K562 (cell line): ENCODE measurements around the gene CEP250. TPM values are rescaled to one million over a fixed set of nuclear protein-coding genes. Genes with fewer than 3 reads are reported as not detected.

ENCODE experiments used
- ATAC-seq: fragments of 200-7000 bp; cut with Tn5 transposase; 3 replicates; pipeline ENCODE4 v1.9.1; 2020; ENCODE audit warnings: moderate library complexity
- BruUV-seq: library from RNA; stranded (reverse); fragments of 400-500 nt; replicated peaks from 2 replicates; lab custom pipeline; 2021; lab: Mats Ljungman, UMichigan
- CTCF ChIA-PET: fragments of 300-600 bp; formaldehyde crosslinking; extraction: SDS; loops from one replicate; lab custom pipeline; 2021; ENCODE audit warnings: low intra/inter-chr PET ratio; lab: Yijun Ruan, JAX
- POLR2A ChIA-PET: fragments of 300-600, 350-650 bp; sonication (Branson Sonifier 250); formaldehyde crosslinking; extraction: SDS; loops from one replicate; lab custom pipeline; 2021; ENCODE audit warnings: antibody characterized with exemption, inconsistent platforms; lab: Yijun Ruan, JAX
- DNase-seq, 4 experiments: peaks; one replicate each; pipeline versions ENCODE4 v3.0.0 to v3.0.0-alpha.2; 2011 to 2018; ENCODE audit warnings: low spot score in 3 of 4, mixed read lengths in 3 of 4; ENCODE audit errors: extremely low read depth in 1 of 4
- FAIRE-seq: peaks from 2 replicates; lab custom pipeline; 2011; peaks lifted over from hg19 to GRCh38; lab: Jason Lieb, UNC
- H2AFZ ChIP-seq: 2 replicates; pipeline ENCODE4 v1.6.0; 2011; ENCODE audit warnings: low read depth, low read length, control low read depth, inconsistent platforms
- H3K27ac ChIP-seq: fragments of 200-600 bp; 3 replicates; pipeline ENCODE4 v1.8.0; 2011; ENCODE audit warnings: low read depth, mild to moderate bottlenecking, control low read depth, inconsistent platforms, low read length, moderate library complexity, mixed read lengths; ENCODE audit errors: extremely low read depth
- H3K27me3 ChIP-seq, 2 experiments: fragments of 300-600 bp in 1 of 2; 2 replicates in 1 of 2; 3 replicates in 1 of 2; pipeline versions ENCODE4 v1.6.0 to v1.8.0; 2011; ENCODE audit warnings: inconsistent platforms in 2 of 2, low read length in 2 of 2, mild to moderate bottlenecking in 1 of 2, mixed read lengths in 1 of 2, moderate library complexity in 1 of 2; ENCODE audit not compliant: control insufficient read depth in 2 of 2, insufficient read depth in 2 of 2
- H3K36me3 ChIP-seq: fragments of 300-600 bp; 3 replicates; pipeline ENCODE4 v1.8.0; 2011; ENCODE audit warnings: mild to moderate bottlenecking, low read length, inconsistent platforms; ENCODE audit not compliant: control insufficient read depth, insufficient read depth
- H3K4me1 ChIP-seq, 2 experiments: fragments of 200-600 bp in 1 of 2; replicated peaks in 1 of 2; 2 replicates in 1 of 2; 3 replicates in 1 of 2; pipeline versions ENCODE4 v1.5.1 to v1.8.0; 2011; ENCODE audit warnings: inconsistent platforms in 2 of 2, low read length in 2 of 2, mild to moderate bottlenecking in 1 of 2, mixed read lengths in 1 of 2, moderate library complexity in 1 of 2; ENCODE audit not compliant: control insufficient read depth in 2 of 2, insufficient read depth in 2 of 2
- H3K4me2 ChIP-seq: 2 replicates; pipeline ENCODE4 v1.6.1; 2011; ENCODE audit warnings: low read length, control low read depth, inconsistent platforms, mixed read lengths; ENCODE audit not compliant: insufficient read depth
- H3K4me3 ChIP-seq: fragments of 200-600 bp; sonication (generic), shearing (Covaris generic); 2 replicates; pipeline ENCODE4 v1.5.1; 2016; ENCODE audit warnings: control low read depth, inconsistent platforms
- H3K79me2 ChIP-seq: fragments of 200-600 bp; 3 replicates; pipeline ENCODE4 v1.8.0; 2011; ENCODE audit warnings: low read length, inconsistent platforms; ENCODE audit not compliant: control insufficient read depth, insufficient read depth
- H3K9ac ChIP-seq, 2 experiments: 2 replicates each; pipeline versions ENCODE4 v1.6.0 to v1.6.1; 2011; ENCODE audit warnings: low read depth in 2 of 2, low read length in 2 of 2, control low read depth in 1 of 2, inconsistent platforms in 1 of 2, mild to moderate bottlenecking in 1 of 2, mixed read lengths in 1 of 2; ENCODE audit not compliant: insufficient read depth in 1 of 2
- H3K9me1 ChIP-seq: one replicate; pipeline ENCODE4 v1.6.0; 2011; ENCODE audit warnings: inconsistent platforms, mild to moderate bottlenecking, low read length, moderate library complexity; ENCODE audit not compliant: control insufficient read depth, insufficient read depth
- H3K9me3 ChIP-seq: replicated peaks from 2 replicates; pipeline ENCODE4 v1.5.1; 2011; ENCODE audit warnings: low read depth, low read length, inconsistent platforms; ENCODE audit not compliant: control insufficient read depth, insufficient read depth
- H4K20me1 ChIP-seq: replicated peaks from 2 replicates; pipeline ENCODE4 v1.6.1; 2011; ENCODE audit warnings: low read length, inconsistent platforms, mixed read lengths; ENCODE audit not compliant: control insufficient read depth, insufficient read depth
- ATF1 ChIP-seq, 2 experiments: fragments of 450-650 bp in 1 of 2; IDR thresholded peaks; 2 replicates each; pipeline ENCODE4 v1.6.1; 2016; ENCODE audit warnings: missing compliant biosample characterization in 1 of 2, missing genetic modification characterization in 1 of 2
- ATF7 ChIP-seq: fragments of 450-650 bp; IDR thresholded peaks from 2 replicates; pipeline ENCODE4 v1.7.1; 2014; ENCODE audit warnings: mild to moderate bottlenecking, moderate library complexity
- DACH1 ChIP-seq: fragments of 450-650 bp; IDR thresholded peaks from 2 replicates; pipeline ENCODE4 v1.6.1; 2018; ENCODE audit not compliant: partially characterized antibody
- THRA ChIP-seq: fragments of 450-650 bp; IDR thresholded peaks from 2 replicates; pipeline ENCODE4 v1.6.1; 2017; ENCODE audit warnings: mild to moderate bottlenecking, moderate library complexity
- ZFPM2 ChIP-seq: fragments of 250-450 bp; sonication (Bioruptor Pico); IDR thresholded peaks from 2 replicates; pipeline ENCODE4 v1.5.1; 2022; ENCODE audit warnings: mild to moderate bottlenecking
- WGBS: fragments of 100-300 bp; shearing (Covaris generic); methylation state at CpG from one replicate; pipeline ENCODE4 v1.1.6; 2016; ENCODE audit warnings: low coverage, mixed read lengths; ENCODE audit not compliant: insufficient coverage; ENCODE audit errors: missing lambda C conversion rate; 5-methylcytosine and 5-hydroxymethylcytosine counted together
- in situ Hi-C: fragments of 300-500 bp; cut with MboI; formaldehyde crosslinking; loops from 4 replicates; pipeline ENCODE4 v1.15.0; 2018; ENCODE audit warnings: inconsistent platforms, mixed read lengths
- intact Hi-C: fragments of 100-400 bp; cut with micrococcal nuclease; formaldehyde crosslinking; loops from 2 replicates; pipeline ENCODE4 v1.14.2; 2022
- polyA plus RNA-seq, 8 experiments: library from polyadenylated mRNA; depleted of rRNA in 4 of 8; stranded (reverse) in 5 of 8; unstranded in 3 of 8; fragments of >200 nt; fragmentation: Nextera tagmentation in 2 of 8; fragmentation: Illumina TruSeq in 1 of 8; extraction: Ambion mirVana in 2 of 8; extraction: Trizol in 1 of 8; gene quantifications; 2 replicates each; pipeline versions ENCODE4 v1.2.1 to v1.2.3, GENCODE V29; 2011 to 2014; ENCODE audit warnings: inconsistent platforms in 1 of 8, missing spikeins in 1 of 8
- total RNA-seq, 7 experiments: library from RNA; depleted of rRNA in 6 of 7; stranded (reverse); fragments of >200 nt in 6 of 7; fragmentation: Illumina TruSeq in 2 of 7; extraction: Trizol in 2 of 7; gene quantifications; 2 replicates each; pipeline versions ENCODE4 v1.2.1 to v1.2.3, GENCODE V29; 2011 to 2021; ENCODE audit warnings: low replicate concordance in 1 of 7

Gene CEP250
- total and polyA plus RNA-seq, 9 of the 15 experiments (the other 6 are each of a cell fraction or from before 2014, with no cell fraction given): 2.5 to 41.9 (median 20.5) TPM

DNA sequence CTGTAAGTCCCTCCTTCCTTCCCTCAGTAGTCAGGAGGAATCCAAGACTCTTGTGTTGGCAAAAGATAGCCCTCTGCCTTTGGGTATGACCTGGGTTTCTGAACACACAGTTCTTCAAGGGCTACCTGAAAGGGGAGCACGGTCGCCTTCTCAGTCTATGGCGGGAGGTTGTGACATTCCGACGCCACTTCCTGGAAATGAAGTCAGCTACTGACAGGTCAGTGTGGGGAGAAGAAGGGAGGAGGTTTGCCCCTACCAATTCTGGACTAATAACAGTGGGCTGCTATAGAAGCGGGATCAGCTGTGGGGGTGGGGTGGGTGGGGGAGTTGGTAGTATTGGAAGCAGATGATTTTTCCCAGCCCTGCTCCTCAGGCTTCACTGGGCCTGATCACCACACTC, 11.5 kb downstream of the CEP250 start:
- intact Hi-C loops (loop anchor here (10.0 kb wide), 2 partner anchors 148 to 418 kb away; partner anchors contain the start of gene SPAG4), in situ Hi-C loops (no loop called here)
- POLR2A ChIA-PET: interaction anchor here (0.6 to 1.3 kb wide), 4 partner anchors 11 to 187 kb away, joined by 3 to 4 read pairs (median 4); no protein-coding TSS in a partner anchor
- peaks cover 15 to 16% of the 10 kb centered on the region in 2 experiments for H3K4me1 ChIP-seq
- CTCF ChIA-PET: no interaction called here
- no peaks in the 10 kb centered on the region for H3K9me3 ChIP-seq
- no peak overlapping the region for H3K4me3 ChIP-seq
- TF ChIP-seq DACH1: no peak
- no peak for TF ChIP-seq ATF7
- no peak for TF ChIP-seq ZFPM2 (CRISPR knock-in tag)
- TF ChIP-seq ATF1 (CRISPR knock-in tag; IDR thresholded peaks at IDR 0.05): no peak
- TF ChIP-seq ATF1 (tag; IDR thresholded peaks at IDR 0.05): no peak
- no peak for TF ChIP-seq THRA
- FAIRE-seq (no peak), ATAC-seq (no peak), DNase-seq (no peak)
- no peak overlapping the region for H2AFZ ChIP-seq
- H4K20me1 ChIP-seq: no peaks in the 10 kb centered on the region; the same call in 1 of the 2 replicates
- H3K27me3 ChIP-seq: no peaks in the 10 kb centered on the region
- H3K9ac ChIP-seq: no peak overlapping the region
- BruUV-seq: no TSS peak
- no peak overlapping the region for H3K4me2 ChIP-seq
- no peak overlapping the region for H3K27ac ChIP-seq
- peaks cover 82% of the 10 kb centered on the region for H3K36me3 ChIP-seq
- 97% methylated on average over 6 of the region's 6 CpGs for WGBS
- H3K9me1 ChIP-seq: no peaks in the 10 kb centered on the region
- H3K79me2 ChIP-seq: no peaks in the 10 kb centered on the region; the same call in 2 of the 3 replicates
